DOHH2 (cell line): ENCODE results near the gene RHCG.

Experiments
- EZH2phosphoT487 ChIP-seq: fragments of 200-600 bp; sonication (generic); IDR thresholded peaks from 2 replicates; pipeline ENCODE4 v1.6.1; 2017; ENCODE audit warnings: borderline replicate concordance, mild to moderate bottlenecking, antibody characterized with exemption, low read length, moderate library complexity, mixed read lengths
- TF ChIP-seq, protein P1 (sequence below): fragments of 200-600 bp; sonication (generic); IDR thresholded peaks from one replicate; pipeline ENCODE4 v1.5.1; 2014; ENCODE audit warnings: antibody characterized with exemption, mild to moderate bottlenecking, low read depth, low read length; ENCODE audit not compliant: poor library complexity, severe bottlenecking

GRCh38 chr15:89448825-89449224 lies 47.6 kb downstream of the RHCG start:
- TF ChIP-seq, protein P1, sequence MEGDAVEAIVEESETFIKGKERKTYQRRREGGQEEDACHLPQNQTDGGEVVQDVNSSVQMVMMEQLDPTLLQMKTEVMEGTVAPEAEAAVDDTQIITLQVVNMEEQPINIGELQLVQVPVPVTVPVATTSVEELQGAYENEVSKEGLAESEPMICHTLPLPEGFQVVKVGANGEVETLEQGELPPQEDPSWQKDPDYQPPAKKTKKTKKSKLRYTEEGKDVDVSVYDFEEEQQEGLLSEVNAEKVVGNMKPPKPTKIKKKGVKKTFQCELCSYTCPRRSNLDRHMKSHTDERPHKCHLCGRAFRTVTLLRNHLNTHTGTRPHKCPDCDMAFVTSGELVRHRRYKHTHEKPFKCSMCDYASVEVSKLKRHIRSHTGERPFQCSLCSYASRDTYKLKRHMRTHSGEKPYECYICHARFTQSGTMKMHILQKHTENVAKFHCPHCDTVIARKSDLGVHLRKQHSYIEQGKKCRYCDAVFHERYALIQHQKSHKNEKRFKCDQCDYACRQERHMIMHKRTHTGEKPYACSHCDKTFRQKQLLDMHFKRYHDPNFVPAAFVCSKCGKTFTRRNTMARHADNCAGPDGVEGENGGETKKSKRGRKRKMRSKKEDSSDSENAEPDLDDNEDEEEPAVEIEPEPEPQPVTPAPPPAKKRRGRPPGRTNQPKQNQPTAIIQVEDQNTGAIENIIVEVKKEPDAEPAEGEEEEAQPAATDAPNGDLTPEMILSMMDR, result no peak
- TF ChIP-seq EZH2phosphoT487, result no peak
